ENCODE data around the gene SNHG17.

DNA sequence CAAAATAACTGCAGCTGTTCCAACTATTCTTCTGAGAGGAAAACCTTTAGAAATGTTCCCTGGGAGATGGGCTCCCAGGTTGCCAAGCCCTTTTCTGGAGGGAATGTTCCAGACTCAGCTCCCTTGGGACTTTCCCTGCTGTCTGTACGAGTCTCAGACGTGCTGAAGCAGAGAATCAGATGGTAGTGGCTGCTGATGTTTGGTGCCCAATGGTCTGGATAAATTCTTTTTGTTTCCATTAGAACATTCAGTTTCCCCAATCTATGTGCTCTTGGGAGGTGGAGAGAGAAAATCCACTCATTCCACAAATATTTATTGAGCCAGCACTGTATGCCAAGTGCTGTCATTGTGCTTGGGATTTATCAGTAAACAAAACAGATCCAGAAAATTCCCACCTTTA is 40.0 kb downstream of the SNHG17 start:
- TF ChIP-seq, protein P1, sequence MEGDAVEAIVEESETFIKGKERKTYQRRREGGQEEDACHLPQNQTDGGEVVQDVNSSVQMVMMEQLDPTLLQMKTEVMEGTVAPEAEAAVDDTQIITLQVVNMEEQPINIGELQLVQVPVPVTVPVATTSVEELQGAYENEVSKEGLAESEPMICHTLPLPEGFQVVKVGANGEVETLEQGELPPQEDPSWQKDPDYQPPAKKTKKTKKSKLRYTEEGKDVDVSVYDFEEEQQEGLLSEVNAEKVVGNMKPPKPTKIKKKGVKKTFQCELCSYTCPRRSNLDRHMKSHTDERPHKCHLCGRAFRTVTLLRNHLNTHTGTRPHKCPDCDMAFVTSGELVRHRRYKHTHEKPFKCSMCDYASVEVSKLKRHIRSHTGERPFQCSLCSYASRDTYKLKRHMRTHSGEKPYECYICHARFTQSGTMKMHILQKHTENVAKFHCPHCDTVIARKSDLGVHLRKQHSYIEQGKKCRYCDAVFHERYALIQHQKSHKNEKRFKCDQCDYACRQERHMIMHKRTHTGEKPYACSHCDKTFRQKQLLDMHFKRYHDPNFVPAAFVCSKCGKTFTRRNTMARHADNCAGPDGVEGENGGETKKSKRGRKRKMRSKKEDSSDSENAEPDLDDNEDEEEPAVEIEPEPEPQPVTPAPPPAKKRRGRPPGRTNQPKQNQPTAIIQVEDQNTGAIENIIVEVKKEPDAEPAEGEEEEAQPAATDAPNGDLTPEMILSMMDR (IDR thresholded peaks at IDR 0.05): no peak
- no peak for TF ChIP-seq POLR2A (IDR thresholded peaks at IDR 0.05)

All from uterus (tissue), 2 donors.